Thymus (tissue), 11 donors: ENCODE data around the gene UBE2J1. TPM values are rescaled to one million over a fixed set of nuclear protein-coding genes. Genes with fewer than 3 reads are reported as not detected.

ENCODE experiments used
- DNase-seq, 9 donors: peaks; one replicate each; pipeline ENCODE4 v3.0.0-alpha.2; 2013; ENCODE audit warnings: low spot score in 9 of 9, low read depth in 6 of 9, missing footprints in 1 of 9
- H3K27ac ChIP-seq, 2 donors: one replicate each; pipeline ENCODE4 v1.5.1; 2013; ENCODE audit warnings: control low read depth in 1 of 2, low read depth in 1 of 2, low read length in 1 of 2, mild to moderate bottlenecking in 1 of 2, moderate library complexity in 1 of 2
- H3K27me3 ChIP-seq, 2 donors: one replicate each; pipeline ENCODE4 v1.5.1; 2013; ENCODE audit warnings: low read length in 1 of 2; ENCODE audit not compliant: control insufficient read depth in 2 of 2, insufficient read depth in 1 of 2
- H3K36me3 ChIP-seq, 2 donors: one replicate each; pipeline ENCODE4 v1.5.1; 2013; ENCODE audit warnings: low read length in 1 of 2, mild to moderate bottlenecking in 1 of 2, moderate library complexity in 1 of 2; ENCODE audit not compliant: control insufficient read depth in 2 of 2, insufficient read depth in 2 of 2
- H3K4me1 ChIP-seq, 2 donors: one replicate each; pipeline ENCODE4 v1.5.1; 2013; ENCODE audit warnings: low read length in 2 of 2; ENCODE audit not compliant: control insufficient read depth in 2 of 2, insufficient read depth in 2 of 2
- H3K4me3 ChIP-seq, 2 donors: one replicate each; pipeline ENCODE4 v1.5.1; 2013; ENCODE audit warnings: low read length in 2 of 2, control low read depth in 1 of 2, mild to moderate bottlenecking in 1 of 2
- H3K9me3 ChIP-seq, 2 donors: one replicate each; pipeline ENCODE4 v1.5.1; 2013; ENCODE audit warnings: low read length in 1 of 2, mild to moderate bottlenecking in 1 of 2; ENCODE audit not compliant: control insufficient read depth in 2 of 2, insufficient read depth in 1 of 2
- WGBS: extraction: QIAGEN DNeasy Blood & Tissue Kit; methylation state at CpG from one replicate; pipeline ENCODE4 v1.1.7; 2013; 5-methylcytosine and 5-hydroxymethylcytosine counted together
- polyA plus RNA-seq: library from polyadenylated mRNA; stranded (reverse); fragments of 200-250 nt; gene quantifications from one replicate; pipeline ENCODE4 v1.2.3, GENCODE V29; 2013
- total RNA-seq: library from RNA; stranded (reverse); fragments of 120-200 nt; gene quantifications from one replicate; pipeline ENCODE4 v1.2.4, GENCODE V29; 2013
- donor health status: healthy.

The UBE2J1 gene
- total and polyA plus RNA-seq, 2 donors, result 41.2 to 45.7 TPM

GRCh38 chr6:89388846-89389245, 36.3 kb upstream of the UBE2J1 start:
- H3K9me3 ChIP-seq, result no peaks in the 10 kb centered on the region
- no peaks in the 10 kb centered on the region for H3K4me1 ChIP-seq
- H3K27ac ChIP-seq, result no peak overlapping the region
- no peak for DNase-seq
- H3K36me3 ChIP-seq, result peaks cover 3 to 4% of the 10 kb centered on the region in 2 donors
- 98% methylated on average over 6 of the region's 6 CpGs for WGBS
- H3K4me3 ChIP-seq, result no peak overlapping the region
- no peaks in the 10 kb centered on the region for H3K27me3 ChIP-seq

- H3K27ac ChIP-seq, result no peak overlapping the region
- H3K36me3 ChIP-seq, result peaks cover 3 to 4% of the 10 kb centered on the region in 2 donors
- 97% methylated on average over 9 of the region's 9 CpGs for WGBS
- no peak for DNase-seq
- H3K27me3 ChIP-seq, result no peaks in the 10 kb centered on the region
- H3K4me1 ChIP-seq, result no peaks in the 10 kb centered on the region
- H3K9me3 ChIP-seq, result no peaks in the 10 kb centered on the region
- H3K4me3 ChIP-seq, result no peak overlapping the region
Measured at GRCh38 chr6:89387516-89388201, 35.1 kb upstream of the UBE2J1 start.

- no peak overlapping the region for H3K4me3 ChIP-seq
- H3K4me1 ChIP-seq, result no peaks in the 10 kb centered on the region
- no peak overlapping the region for H3K27ac ChIP-seq
- H3K27me3 ChIP-seq, result no peaks in the 10 kb centered on the region
- no peak for DNase-seq
- peaks cover 3 to 4% of the 10 kb centered on the region in 2 donors for H3K36me3 ChIP-seq
- 98% methylated on average over 6 of the region's 6 CpGs for WGBS
- no peaks in the 10 kb centered on the region for H3K9me3 ChIP-seq
Measured at GRCh38 chr6:89386917-89387491, 34.5 kb upstream of the UBE2J1 start.

- no peaks in the 10 kb centered on the region for H3K4me1 ChIP-seq
- 98% methylated on average over 7 of the region's 7 CpGs for WGBS
- H3K36me3 ChIP-seq, result peaks cover 3 to 4% of the 10 kb centered on the region in 2 donors
- no peaks in the 10 kb centered on the region for H3K9me3 ChIP-seq
- no peak overlapping the region for H3K4me3 ChIP-seq
- no peaks in the 10 kb centered on the region for H3K27me3 ChIP-seq
- DNase-seq, result no peak
- peak overlapping the region in 1 of 2 donors; percentile 22 for H3K27ac ChIP-seq
Measured at GRCh38 chr6:89385846-89386245, 33.3 kb upstream of the UBE2J1 start.

GRCh38 chr6:89385156-89385667, 32.7 kb upstream of the UBE2J1 start:
- H3K27me3 ChIP-seq, result no peaks in the 10 kb centered on the region
- H3K36me3 ChIP-seq, result peaks cover 3 to 4% of the 10 kb centered on the region in 2 donors
- H3K27ac ChIP-seq, result no peak overlapping the region
- 92% methylated on average over 5 of the region's 5 CpGs for WGBS
- no peaks in the 10 kb centered on the region for H3K4me1 ChIP-seq
- no peak for DNase-seq
- H3K9me3 ChIP-seq, result no peaks in the 10 kb centered on the region
- no peak overlapping the region for H3K4me3 ChIP-seq

GRCh38 chr6:89381031-89381430, 28.5 kb upstream of the UBE2J1 start:
- H3K27ac ChIP-seq, result no peak overlapping the region
- no peak overlapping the region for H3K4me3 ChIP-seq
- no peaks in the 10 kb centered on the region for H3K27me3 ChIP-seq
- H3K9me3 ChIP-seq, result no peaks in the 10 kb centered on the region
- peaks cover 0 to 2% of the 10 kb centered on the region in 2 donors for H3K4me1 ChIP-seq
- H3K36me3 ChIP-seq, result peaks cover 0 to 3% of the 10 kb centered on the region in 2 donors
- no peak for DNase-seq
- 94% methylated on average over 2 of the region's 2 CpGs for WGBS

GRCh38 chr6:89379281-89379680, 26.8 kb upstream of the UBE2J1 start:
- H3K4me1 ChIP-seq, result peaks cover 6 to 8% of the 10 kb centered on the region in 2 donors
- H3K9me3 ChIP-seq, result no peaks in the 10 kb centered on the region
- no peak for DNase-seq
- H3K36me3 ChIP-seq, result no peaks in the 10 kb centered on the region
- H3K27me3 ChIP-seq, result no peaks in the 10 kb centered on the region
- no peak overlapping the region for H3K4me3 ChIP-seq
- H3K27ac ChIP-seq, result no peak overlapping the region
- WGBS, result 73% methylated on average over 5 of the region's 5 CpGs

GRCh38 chr6:89378628-89379027, 26.1 kb upstream of the UBE2J1 start:
- H3K27ac ChIP-seq, result no peak overlapping the region
- no peaks in the 10 kb centered on the region for H3K36me3 ChIP-seq
- 96% methylated on average over 4 of the region's 4 CpGs for WGBS
- peaks cover 6 to 8% of the 10 kb centered on the region in 2 donors for H3K4me1 ChIP-seq
- DNase-seq, result no peak
- H3K4me3 ChIP-seq, result no peak overlapping the region
- H3K27me3 ChIP-seq, result no peaks in the 10 kb centered on the region
- no peaks in the 10 kb centered on the region for H3K9me3 ChIP-seq

GRCh38 chr6:89375427-89376267, 23.1 kb upstream of the UBE2J1 start:
- peak overlapping the region in 1 of 2 donors; percentile 76 for H3K27ac ChIP-seq
- no peaks in the 10 kb centered on the region for H3K27me3 ChIP-seq
- 63% methylated on average over 6 of the region's 6 CpGs for WGBS
- DNase-seq, result peak in 6 of 9 donors; percentile 60 to 92 (median 78)
- H3K4me3 ChIP-seq, result no peak overlapping the region
- no peaks in the 10 kb centered on the region for H3K36me3 ChIP-seq
- peaks cover 14 to 19% of the 10 kb centered on the region in 2 donors for H3K4me1 ChIP-seq
- H3K9me3 ChIP-seq, result no peaks in the 10 kb centered on the region
